HUES64 (cell line): Measurements from ENCODE around the gene WWC1.

ENCODE experiments used
- H3K27ac ChIP-seq: 2 replicates; pipeline ENCODE4 v1.7.0; 2013; ENCODE audit warnings: low read depth, low read length, inconsistent platforms
- H3K27me3 ChIP-seq: 2 replicates; pipeline ENCODE4 v1.6.1; 2013; ENCODE audit warnings: mild to moderate bottlenecking, low read length; ENCODE audit not compliant: insufficient read depth
- H3K36me3 ChIP-seq: 2 replicates; pipeline ENCODE4 v1.6.1; 2013; ENCODE audit warnings: mild to moderate bottlenecking, low read length; ENCODE audit not compliant: insufficient read depth
- H3K4me1 ChIP-seq: 2 replicates; pipeline ENCODE4 v1.6.1; 2013; ENCODE audit warnings: mild to moderate bottlenecking, low read length, moderate library complexity; ENCODE audit not compliant: insufficient read depth
- H3K4me3 ChIP-seq: 2 replicates; pipeline ENCODE4 v1.5.1; 2013; ENCODE audit warnings: mild to moderate bottlenecking, low read length, moderate library complexity
- H3K9ac ChIP-seq: 2 replicates; pipeline ENCODE4 v1.6.1; 2013; ENCODE audit warnings: mild to moderate bottlenecking, low read depth, low read length
- H3K9me3 ChIP-seq: 2 replicates; pipeline ENCODE4 v1.6.1; 2013; ENCODE audit warnings: low read depth, low read length; ENCODE audit not compliant: insufficient read depth
- WGBS: fragments of 150-250, 120-280 bp; methylation state at CpG from one replicate; pipeline ENCODE4 v1.1.7; 2013; ENCODE audit warnings: missing lambda C conversion rate; 5-methylcytosine and 5-hydroxymethylcytosine counted together

The WWC1 gene

DNA sequence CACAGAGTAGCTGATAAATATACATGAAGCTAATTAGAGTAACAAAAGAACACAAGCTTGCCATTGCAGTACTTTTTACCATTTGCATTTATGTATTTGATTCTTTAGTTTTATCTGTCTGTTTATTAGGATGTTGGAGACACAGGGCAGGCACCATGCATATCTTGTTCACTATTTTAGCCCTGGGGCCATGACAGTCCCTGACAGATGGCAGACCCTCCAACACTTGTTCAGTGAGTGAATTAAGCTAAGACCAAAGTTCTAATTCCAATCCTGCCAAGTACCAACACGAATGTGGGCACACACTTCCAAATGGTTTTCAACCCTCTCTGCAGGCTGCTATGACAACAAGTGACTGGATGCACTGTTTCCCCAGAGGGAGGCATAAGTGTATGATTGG lies 182.9 kb downstream of the WWC1 start:
- H3K4me1 ChIP-seq = no peaks in the 10 kb centered on the region
- H3K9ac ChIP-seq = no peak overlapping the region
- 84% methylated on average over 1 of the region's 1 CpG for WGBS

DNA sequence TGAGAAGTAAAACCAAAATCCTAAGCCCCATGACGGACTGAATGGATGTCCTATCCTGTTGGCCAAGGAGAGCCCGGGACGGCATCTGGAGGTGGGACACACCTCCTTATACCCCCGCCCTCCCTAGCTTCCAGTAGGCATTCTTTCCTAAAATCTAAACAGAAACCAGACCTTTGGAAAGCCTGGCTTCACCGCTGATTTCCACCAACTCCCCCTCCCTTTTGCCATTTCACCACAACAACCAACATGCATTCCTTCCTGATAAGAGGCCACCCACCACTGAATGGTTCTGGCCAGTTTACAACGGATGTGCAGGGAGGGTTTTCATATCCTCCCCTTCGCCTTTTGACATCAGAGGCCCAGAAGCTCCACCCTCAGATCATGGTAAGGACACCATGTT lies 185.6 kb downstream of the WWC1 start:
- H3K36me3 ChIP-seq = no peaks in the 10 kb centered on the region
- H3K4me1 ChIP-seq = no peaks in the 10 kb centered on the region
- no peaks in the 10 kb centered on the region for H3K27me3 ChIP-seq
- no peaks in the 10 kb centered on the region for H3K9me3 ChIP-seq
- H3K9ac ChIP-seq = no peak overlapping the region
- H3K27ac ChIP-seq = no peak overlapping the region
- 75% methylated on average over 7 of the region's 7 CpGs for WGBS
- no peak overlapping the region for H3K4me3 ChIP-seq

More for the DNA sequence above, 182.9 kb downstream of the WWC1 start:
- Histone ChIP-seq H3K36me3 (peaks cover 8% of the 10 kb centered on the region), H3K27me3 (no peaks in the 10 kb centered on the region), H3K4me3 (no peak overlapping the region), H3K9me3 (no peaks in the 10 kb centered on the region), H3K27ac (no peak overlapping the region)

DNA sequence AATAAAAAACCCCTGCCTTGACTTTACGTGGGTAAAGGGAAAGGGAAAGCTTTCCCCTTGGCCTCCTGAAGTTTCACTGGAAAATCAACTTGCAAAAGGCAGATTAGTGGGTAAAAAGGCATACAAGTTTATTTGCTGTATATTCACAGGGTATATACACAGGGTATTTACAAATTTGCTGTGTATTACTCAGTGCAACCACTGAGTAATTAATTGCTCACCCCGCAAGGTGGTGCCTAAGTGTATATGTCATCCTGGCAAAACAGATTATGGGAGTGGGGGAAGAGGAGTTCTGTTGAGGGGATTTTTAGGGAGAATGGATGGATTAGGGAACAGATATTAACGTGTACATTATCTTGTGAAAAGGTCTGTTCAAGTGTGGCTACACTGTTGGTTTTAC lies 187.7 kb downstream of the WWC1 start:
- Histone ChIP-seq H3K9ac (no peak overlapping the region), H3K27ac (no peak overlapping the region), H3K4me1 (no peaks in the 10 kb centered on the region), H3K27me3 (no peaks in the 10 kb centered on the region; the same call in 1 of the 2 replicates), H3K9me3 (no peaks in the 10 kb centered on the region), H3K36me3 (no peaks in the 10 kb centered on the region), H3K4me3 (no peak overlapping the region)
- 84% methylated on average over 3 of the region's 3 CpGs for WGBS

DNA sequence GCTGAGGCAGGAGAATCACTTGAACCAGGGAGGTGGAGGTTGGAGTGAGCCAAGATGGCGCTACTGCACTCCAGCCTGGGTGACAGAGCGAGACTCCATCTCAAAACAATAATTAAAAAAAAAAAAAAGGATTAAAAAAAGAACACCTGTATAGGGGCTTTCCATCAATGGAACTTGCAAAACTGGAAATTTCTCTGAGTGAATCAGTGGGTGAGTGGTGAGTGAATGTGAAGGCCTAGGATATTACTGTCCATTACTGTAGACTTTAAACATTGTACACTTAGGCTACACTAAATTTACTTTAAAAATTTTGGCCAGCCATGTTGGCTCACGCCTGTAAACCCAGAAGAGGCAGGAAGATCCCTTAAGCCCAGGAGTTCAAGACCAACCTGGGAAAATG lies 189.2 kb downstream of the WWC1 start:
- H3K4me3 ChIP-seq = no peak overlapping the region
- no peaks in the 10 kb centered on the region for H3K36me3 ChIP-seq
- H3K9me3 ChIP-seq = no peaks in the 10 kb centered on the region
- H3K27me3 ChIP-seq = no peaks in the 10 kb centered on the region; the same call in 1 of the 2 replicates
- H3K4me1 ChIP-seq = no peaks in the 10 kb centered on the region
- WGBS = 87% methylated on average over 1 of the region's 3 CpGs
- H3K9ac ChIP-seq = no peak overlapping the region
- H3K27ac ChIP-seq = no peak overlapping the region

DNA sequence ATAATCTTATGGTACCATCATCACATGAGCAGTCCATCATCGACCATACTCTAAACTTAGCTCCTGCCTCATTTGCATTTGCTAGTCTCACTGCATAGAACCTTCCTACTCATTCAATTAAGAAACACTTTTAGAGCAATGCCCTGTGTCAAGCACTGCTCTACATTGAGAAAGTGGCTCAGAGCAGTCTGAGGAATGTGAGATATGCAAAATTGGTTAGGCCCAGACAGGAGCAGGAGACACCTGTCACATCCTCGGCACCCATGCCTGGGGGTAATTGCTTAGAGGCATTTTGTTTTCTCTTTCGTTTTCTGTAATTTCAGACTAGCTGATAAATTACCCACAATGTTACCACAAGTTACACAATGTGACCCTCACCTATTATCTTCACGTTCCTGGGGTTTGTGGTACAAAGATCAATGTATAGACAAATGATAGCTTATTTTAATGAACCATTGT lies 189.9 kb downstream of the WWC1 start:
- Histone ChIP-seq H3K4me3 (no peak overlapping the region), H3K9ac (no peak overlapping the region), H3K27ac (no peak overlapping the region), H3K27me3 (no peaks in the 10 kb centered on the region; the same call in 1 of the 2 replicates), H3K4me1 (no peaks in the 10 kb centered on the region), H3K36me3 (no peaks in the 10 kb centered on the region), H3K9me3 (no peaks in the 10 kb centered on the region)
- 72% methylated on average over 4 of the region's 4 CpGs for WGBS

GRCh38 chr5:168482361-168482760 lies 190.9 kb downstream of the WWC1 start:
- H3K36me3 ChIP-seq = no peaks in the 10 kb centered on the region
- H3K27ac ChIP-seq = no peak overlapping the region
- no peak overlapping the region for H3K4me3 ChIP-seq
- no peak overlapping the region for H3K9ac ChIP-seq
- H3K9me3 ChIP-seq = no peaks in the 10 kb centered on the region
- 87% methylated on average over 5 of the region's 5 CpGs for WGBS
- no peaks in the 10 kb centered on the region; the same call in 1 of the 2 replicates for H3K27me3 ChIP-seq
- H3K4me1 ChIP-seq = 0 out of 2 replicates have a peak, but pooled peaks cover 2% of the 10 kb centered on the region

GRCh38 chr5:168486136-168486879 lies 194.9 kb downstream of the WWC1 start, which contains the start of gene RARS1:
RARS1 (plus strand) TSS chr5:168486471; CDS start chr5:168486499, 28 bp downstream.
- Histone ChIP-seq H3K4me1 (0 out of 2 replicates have a peak, but pooled peaks cover 4% of the 10 kb centered on the region), H3K27ac (peak within 1 kb of the TSS; percentile 4), H3K9ac (peak within 1 kb of the TSS; percentile 84), H3K36me3 (peaks cover 37% of the 10 kb centered on the region), H3K4me3 (peak within 1 kb of the TSS; percentile 93), H3K27me3 (no peaks in the 10 kb centered on the region; the same call in 1 of the 2 replicates), H3K9me3 (no peaks in the 10 kb centered on the region)
- 1% methylated on average over 40 of the region's 40 CpGs for WGBS

GRCh38 chr5:168489059-168489458 lies 197.6 kb downstream of the WWC1 start:
- Histone ChIP-seq H3K27me3 (no peaks in the 10 kb centered on the region), H3K4me1 (0 out of 2 replicates have a peak, but pooled peaks cover 4% of the 10 kb centered on the region), H3K36me3 (peaks cover 65% of the 10 kb centered on the region), H3K9me3 (no peaks in the 10 kb centered on the region), H3K9ac (no peak overlapping the region), H3K4me3 (no peak overlapping the region), H3K27ac (no peak overlapping the region)
- 96% methylated on average over 3 of the region's 3 CpGs for WGBS

DNA sequence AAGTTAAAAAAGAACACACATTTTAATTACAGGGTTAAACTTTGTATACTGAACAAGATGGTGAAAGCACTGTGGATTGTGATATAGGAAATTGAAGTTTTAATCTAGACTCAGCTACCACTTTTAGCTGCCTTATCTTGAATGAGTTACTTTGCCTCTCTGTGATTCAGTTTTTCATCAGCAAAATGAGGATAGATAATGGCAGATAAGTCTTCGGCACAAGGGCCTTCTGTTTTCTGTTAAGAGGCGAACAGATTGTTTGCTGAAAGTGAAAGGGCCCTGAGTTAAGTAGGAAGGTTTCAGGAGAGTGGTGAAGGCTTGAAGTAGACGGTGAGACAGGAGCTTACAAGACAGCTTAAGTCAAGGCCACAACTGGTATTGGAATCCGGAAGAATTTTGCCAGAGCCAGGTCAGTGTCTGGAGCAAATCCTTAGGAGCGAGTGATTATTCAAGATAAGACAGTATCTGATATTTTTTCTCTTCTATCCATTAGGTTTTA lies 202.7 kb downstream of the WWC1 start:
- Histone ChIP-seq H3K9ac (no peak overlapping the region), H3K27me3 (no peaks in the 10 kb centered on the region), H3K9me3 (no peaks in the 10 kb centered on the region), H3K36me3 (peaks cover 99% of the 10 kb centered on the region), H3K4me1 (no peaks in the 10 kb centered on the region), H3K4me3 (no peak overlapping the region), H3K27ac (no peak overlapping the region)
- WGBS = 94% methylated on average over 4 of the region's 5 CpGs

GRCh38 chr5:168502563-168503237 lies 211.3 kb downstream of the WWC1 start:
- WGBS = 95% methylated on average over 6 of the region's 7 CpGs
- Histone ChIP-seq H3K9me3 (no peaks in the 10 kb centered on the region), H3K9ac (no peak overlapping the region), H3K36me3 (peaks cover 94% of the 10 kb centered on the region), H3K27me3 (no peaks in the 10 kb centered on the region), H3K4me1 (no peaks in the 10 kb centered on the region), H3K4me3 (no peak overlapping the region), H3K27ac (no peak overlapping the region)

DNA sequence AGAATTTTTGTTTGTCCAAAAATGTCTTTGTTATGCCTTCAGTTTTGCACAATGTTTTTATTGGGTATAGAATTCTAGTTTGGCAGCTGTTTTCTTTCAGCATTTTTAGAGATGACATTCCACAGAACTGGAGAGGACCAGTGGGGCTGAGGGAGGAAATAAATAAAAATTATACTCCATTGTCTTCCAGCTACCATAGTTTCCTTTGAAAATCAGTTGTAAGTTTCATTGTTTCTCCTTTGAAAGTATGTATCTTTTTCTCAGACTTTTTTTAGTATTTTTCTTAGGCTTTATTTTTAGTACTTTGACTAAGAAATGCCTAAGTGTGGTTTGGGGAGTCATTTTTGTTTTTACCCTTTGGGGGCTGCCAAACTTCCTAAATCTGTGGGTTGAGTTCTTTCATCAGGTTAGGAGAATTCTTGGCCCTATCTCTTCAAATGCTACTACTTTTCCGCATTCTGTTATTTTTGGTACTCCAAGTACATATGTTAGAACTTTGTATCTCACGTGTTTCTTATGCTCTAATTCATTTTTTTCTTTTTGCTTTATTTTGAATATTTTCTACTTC lies 222.5 kb downstream of the WWC1 start:
- H3K9ac ChIP-seq = no peak overlapping the region
- WGBS = no CpG with 5 or more reads among the region's 2 CpGs
- no peaks in the 10 kb centered on the region for H3K27me3 ChIP-seq
- H3K36me3 ChIP-seq = peaks cover 100% of the 10 kb centered on the region
- H3K9me3 ChIP-seq = no peaks in the 10 kb centered on the region
- no peaks in the 10 kb centered on the region for H3K4me1 ChIP-seq
- no peak overlapping the region for H3K4me3 ChIP-seq
- H3K27ac ChIP-seq = no peak overlapping the region
